Vagina (tissue), 2 donors: ENCODE results near the gene BCL3. TPM values are rescaled to one million over a fixed set of nuclear protein-coding genes. Genes with fewer than 3 reads are reported as not detected.

Source experiments
- DNase-seq, 2 donors: peaks; one replicate each; pipeline ENCODE4 v3.0.0-alpha.2; 2017; ENCODE audit errors: extremely low spot score in 2 of 2
- H3K27ac ChIP-seq: fragments of 200-600 bp; sonication (generic); one replicate; pipeline ENCODE4 v1.5.1; 2019
- H3K27me3 ChIP-seq: fragments of 200-600 bp; sonication (generic); one replicate; pipeline ENCODE4 v1.5.1; 2019
- H3K36me3 ChIP-seq, 2 donors: fragments of 200-600 bp; sonication (generic); one replicate each; pipeline ENCODE4 v1.5.1; 2017 to 2019
- H3K4me1 ChIP-seq: fragments of 200-600 bp; sonication (generic); one replicate; pipeline ENCODE4 v1.5.1; 2019
- H3K4me3 ChIP-seq, 2 donors: fragments of 200-600 bp; sonication (generic); 1 replicate in 1 of 2; 2 replicates in 1 of 2; pipeline ENCODE4 v1.5.1; 2016 to 2019
- H3K9me3 ChIP-seq: fragments of 200-600 bp; sonication (generic); one replicate; pipeline ENCODE4 v1.5.1; 2019
- CTCF ChIP-seq, 3 experiments: fragments of 450-650 bp in 2 of 3; fragments of 200-600 bp in 1 of 3; sonication (generic) in 1 of 3; IDR thresholded peaks; one replicate each; pipeline ENCODE4 v1.5.1; 2017 to 2019; ENCODE audit warnings: antibody characterized with exemption in 3 of 3, mild to moderate bottlenecking in 2 of 3, moderate library complexity in 2 of 3
- POLR2A ChIP-seq, 2 donors: fragments of 450-650 bp; IDR thresholded peaks; one replicate each; pipeline ENCODE4 v1.6.1; 2017; ENCODE audit warnings: antibody characterized with exemption in 2 of 2, mild to moderate bottlenecking in 2 of 2, moderate library complexity in 2 of 2
- POLR2AphosphoS5 ChIP-seq, 2 donors: sonication (generic); formaldehyde crosslinking; IDR thresholded peaks; one replicate each; pipeline ENCODE4 v1.9.0; 2017; ENCODE audit warnings: antibody characterized with exemption in 2 of 2, mild to moderate bottlenecking in 2 of 2, low read depth in 1 of 2; ENCODE audit not compliant: insufficient read depth in 1 of 2
- intact Hi-C: fragments of 100-400 bp; cut with DNase I; formaldehyde crosslinking; loops from one replicate; pipeline ENCODE4 v1.15.1; 2023
- total RNA-seq: library from RNA; depleted of rRNA; stranded (reverse); fragments of >200 nt; gene quantifications from one replicate; pipeline ENCODE4 v1.2.3, GENCODE V29; 2016

Gene BCL3
- total RNA-seq, 1 donor from 2014 or later: 86.9 TPM

GRCh38 chr19:44737238-44738071 is 11.1 kb upstream of the BCL3 start:
- Histone ChIP-seq H3K27me3 (no peaks in the 10 kb centered on the region), H3K4me3 (no peak overlapping the region), H3K27ac (no peak overlapping the region), H3K4me1 (peaks cover 21% of the 10 kb centered on the region), H3K36me3 (no peaks in the 10 kb centered on the region), H3K9me3 (no peaks in the 10 kb centered on the region)
- TF ChIP-seq POLR2A (IDR thresholded peaks at IDR 0.05) (no peak), CTCF (IDR thresholded peaks at IDR 0.05) (no peak), POLR2AphosphoS5 (IDR thresholded peaks at IDR 0.05; ENCODE audit: insufficient read depth in 1 of 2, low read depth in 1 of 2) (no peak)
- no peak for DNase-seq
- intact Hi-C loops: no loop called here

- H3K4me3 ChIP-seq: no peak overlapping the region
- TF ChIP-seq POLR2AphosphoS5 (IDR thresholded peaks at IDR 0.05; ENCODE audit: insufficient read depth in 1 of 2, low read depth in 1 of 2) (no peak), CTCF (IDR thresholded peaks at IDR 0.05) (no peak), POLR2A (IDR thresholded peaks at IDR 0.05) (no peak)
- DNase-seq: no peak
- no peaks in the 10 kb centered on the region for H3K36me3 ChIP-seq
- intact Hi-C loops: no loop called here
- peaks cover 28% of the 10 kb centered on the region for H3K4me1 ChIP-seq
- no peak overlapping the region for H3K27ac ChIP-seq
- no peaks in the 10 kb centered on the region for H3K27me3 ChIP-seq
- no peaks in the 10 kb centered on the region for H3K9me3 ChIP-seq
Observed at GRCh38 chr19:44738136-44738535, 10.4 kb upstream of the BCL3 start.

GRCh38 chr19:44738603-44739558 is 9.6 kb upstream of the BCL3 start:
- no peaks in the 10 kb centered on the region for H3K36me3 ChIP-seq
- H3K27me3 ChIP-seq: no peaks in the 10 kb centered on the region
- H3K9me3 ChIP-seq: no peaks in the 10 kb centered on the region
- no peak for DNase-seq
- intact Hi-C loops: no loop called here
- H3K4me3 ChIP-seq: no peak overlapping the region
- H3K4me1 ChIP-seq: peaks cover 35% of the 10 kb centered on the region
- H3K27ac ChIP-seq: peak overlapping the region; percentile 3
- TF ChIP-seq CTCF (IDR thresholded peaks at IDR 0.05): no peak
- TF ChIP-seq POLR2A (IDR thresholded peaks at IDR 0.05): no peak
- no peak for TF ChIP-seq POLR2AphosphoS5 (IDR thresholded peaks at IDR 0.05; ENCODE audit: insufficient read depth in 1 of 2, low read depth in 1 of 2)

- Histone ChIP-seq H3K27me3 (no peaks in the 10 kb centered on the region), H3K36me3 (no peaks in the 10 kb centered on the region), H3K4me1 (peaks cover 47% of the 10 kb centered on the region), H3K27ac (peak overlapping the region; percentile 93), H3K9me3 (no peaks in the 10 kb centered on the region), H3K4me3 (no peak overlapping the region)
- DNase-seq: no peak
- TF ChIP-seq POLR2AphosphoS5 (IDR thresholded peaks at IDR 0.05; ENCODE audit: insufficient read depth in 1 of 2, low read depth in 1 of 2) (no peak), CTCF (IDR thresholded peaks at IDR 0.05) (no peak), POLR2A (IDR thresholded peaks at IDR 0.05) (no peak)
- intact Hi-C loops: no loop called here
Observed at GRCh38 chr19:44740351-44740824, 8.1 kb upstream of the BCL3 start.
